Spleen (tissue), 11 donors: Measurements from ENCODE around the gene DBNL. TPM values are rescaled to one million over a fixed set of nuclear protein-coding genes. Genes with fewer than 3 reads are reported as not detected.

Source experiments
- DNase-seq: peaks from one replicate; pipeline ENCODE4 v3.0.0-alpha.2; 2020
- H3K27ac ChIP-seq, 8 donors: fragments of 200-600 bp; sonication (generic) in 7 of 8; 1 replicate in 4 of 8; 2 replicates in 4 of 8; pipeline versions ENCODE4 v1.5.0 to v1.8.0; 2016 to 2021; ENCODE audit warnings: inconsistent platforms in 4 of 8, mild to moderate bottlenecking in 4 of 8, moderate library complexity in 1 of 8
- H3K27me3 ChIP-seq, 7 donors: fragments of 200-600 bp; sonication (generic) in 6 of 7; replicated peaks in 1 of 7; 1 replicate in 4 of 7; 2 replicates in 3 of 7; pipeline versions ENCODE4 v1.5.0 to v1.8.0; 2016 to 2021; ENCODE audit warnings: inconsistent platforms in 3 of 7, mild to moderate bottlenecking in 1 of 7
- H3K36me3 ChIP-seq, 6 donors: fragments of 200-600 bp; sonication (generic) in 5 of 6; 1 replicate in 4 of 6; 2 replicates in 2 of 6; pipeline versions ENCODE4 v1.5.0 to v1.8.0; 2016 to 2021; ENCODE audit warnings: inconsistent platforms in 2 of 6
- H3K4me1 ChIP-seq, 6 donors: fragments of 200-600 bp; sonication (generic) in 5 of 6; 1 replicate in 3 of 6; 2 replicates in 3 of 6; pipeline versions ENCODE4 v1.5.0 to v1.8.0; 2016 to 2021; ENCODE audit warnings: inconsistent platforms in 3 of 6
- H3K4me3 ChIP-seq, 8 donors: fragments of 200-600 bp; sonication (generic) in 7 of 8; 1 replicate in 4 of 8; 2 replicates in 4 of 8; pipeline versions ENCODE4 v1.5.0 to v1.8.0; 2016 to 2021; ENCODE audit warnings: inconsistent platforms in 4 of 8, mild to moderate bottlenecking in 4 of 8, moderate library complexity in 2 of 8
- H3K9me3 ChIP-seq, 8 donors: fragments of 200-600 bp; sonication (generic) in 7 of 8; 1 replicate in 4 of 8; 2 replicates in 4 of 8; pipeline versions ENCODE4 v1.5.0 to v1.8.0; 2016 to 2021; ENCODE audit warnings: inconsistent platforms in 4 of 8
- CTCF ChIP-seq, 11 experiments: fragments of 200-600 bp in 7 of 11; fragments of 450-650 bp in 4 of 11; sonication (generic) in 4 of 11; IDR thresholded peaks in 8 of 11; conservative IDR thresholded peaks in 3 of 11; 1 replicate in 7 of 11; 2 replicates in 4 of 11; pipeline versions ENCODE4 v1.4.0 to v1.8.0; 2016 to 2021; ENCODE audit warnings: antibody characterized with exemption in 11 of 11, inconsistent platforms in 4 of 11, mild to moderate bottlenecking in 1 of 11
- POLR2A ChIP-seq, 3 donors: fragments of 450-650 bp; IDR thresholded peaks; one replicate each; pipeline ENCODE4 v1.5.1; 2017; ENCODE audit warnings: antibody characterized with exemption in 3 of 3, mild to moderate bottlenecking in 1 of 3
- POLR2AphosphoS5 ChIP-seq, 3 donors: sonication (generic); formaldehyde crosslinking; IDR thresholded peaks; one replicate each; pipeline ENCODE4 v1.5.1; 2017; ENCODE audit warnings: antibody characterized with exemption in 3 of 3
- WGBS, 5 donors: extraction: QIAGEN DNeasy Blood & Tissue Kit in 3 of 5; methylation state at CpG; one replicate each; pipeline versions ENCODE4 v1.1.5 to v1.1.7; 2013 to 2018; 5-methylcytosine and 5-hydroxymethylcytosine counted together
- intact Hi-C: fragments of 100-400 bp; cut with DNase I; formaldehyde crosslinking; loops from one replicate; pipeline ENCODE4 v1.15.0; 2023; ENCODE audit warnings: low total_unique reads
- polyA plus RNA-seq, 3 donors: library from polyadenylated mRNA; stranded (reverse); fragments of 200-250 nt; gene quantifications; one replicate each; pipeline ENCODE4 v1.2.1, GENCODE V29; 2013
- total RNA-seq, 7 donors: library from RNA; depleted of rRNA in 3 of 7; stranded (reverse); fragments of >200 nt in 3 of 7; fragmentation: NEBNext Ultra II Directional in 4 of 7; extraction: Animal tissue kit (Norgen Biotek cat#: 25700) in 4 of 7; gene quantifications; one replicate each; pipeline versions ENCODE4 v1.1.0 to v1.2.1, GENCODE V29; 2016 to 2021
- donor health status: healthy with polysubstance abuse.
- donor health status: DM: no; HTN: no; CAD: no; lungs with moderate emphysema.
- donor health status: DM: no; HTN: no; CAD: no.
- donor health status: Bipolar disorder and iron deficiency.
- donor health status: healthy.
- donor health status: DM: no; HTN: no; CAD: no.
- donor health status: DM: yes; HTN: yes; CAD: no.

The DBNL gene
- total and polyA plus RNA-seq, 10 donors = 118 to 257 (median 206) TPM

- 81 to 92% (median 84%) methylated on average over 6 to 10 of the region's 10 CpGs for WGBS, 5 donors
- DNase-seq = peak; percentile 57
- H3K36me3 ChIP-seq = peaks cover 0 to 50% (median 18%) of the 10 kb centered on the region in 6 donors
- H3K27ac ChIP-seq = peak overlapping the region in 3 of 8 donors; percentile 79 to 85 (median 84)
- TF ChIP-seq CTCF (IDR thresholded peaks at IDR 0.05 in 8 of 11, conservative IDR thresholded peaks at IDR 0.05 in 3 of 11) = no peak
- TF ChIP-seq POLR2AphosphoS5 (IDR thresholded peaks at IDR 0.05) = no peak
- no peak for TF ChIP-seq POLR2A (IDR thresholded peaks at IDR 0.05)
- no peaks in the 10 kb centered on the region for H3K9me3 ChIP-seq
- H3K27me3 ChIP-seq = peaks cover 0 to 29% (median 4%) of the 10 kb centered on the region in 7 donors
- peak overlapping the region in 1 of 8 donors; percentile 74 for H3K4me3 ChIP-seq
- H3K4me1 ChIP-seq = peaks cover 3 to 47% (median 24%) of the 10 kb centered on the region in 6 donors
- intact Hi-C loops = no loop called here
These were observed 62.0 kb downstream of the DBNL start for GRCh38 chr7:44106311-44107065.

- 82 to 95% (median 87%) methylated on average over 12 to 18 of the region's 18 CpGs for WGBS, 5 donors
These were observed 62.8 kb downstream of the DBNL start for GRCh38 chr7:44107116-44107960.

GRCh38 chr7:44107961-44108767, 63.7 kb downstream of the DBNL start:
- Histone ChIP-seq H3K27me3 (peaks cover 0 to 27% (median 4%) of the 10 kb centered on the region in 7 donors), H3K36me3 (peaks cover 0 to 65% (median 25%) of the 10 kb centered on the region in 6 donors), H3K9me3 (no peaks in the 10 kb centered on the region), H3K4me1 (peaks cover 3 to 40% (median 22%) of the 10 kb centered on the region in 6 donors), H3K4me3 (peak overlapping the region in 1 of 8 donors; percentile 1), H3K27ac (no peak overlapping the region)
- DNase-seq = peak; percentile 69
- intact Hi-C loops = no loop called here
- TF ChIP-seq POLR2A (IDR thresholded peaks at IDR 0.05) (no peak), CTCF (IDR thresholded peaks at IDR 0.05 in 8 of 11, conservative IDR thresholded peaks at IDR 0.05 in 3 of 11) (no peak), POLR2AphosphoS5 (IDR thresholded peaks at IDR 0.05) (no peak)
- 77 to 92% (median 89%) methylated on average over 14 to 21 of the region's 21 CpGs for WGBS, 5 donors

More at GRCh38 chr7:44107116-44107960, 62.8 kb downstream of the DBNL start:
- Histone ChIP-seq H3K27me3 (peaks cover 0 to 29% (median 4%) of the 10 kb centered on the region in 7 donors), H3K36me3 (peaks cover 0 to 58% (median 18%) of the 10 kb centered on the region in 6 donors), H3K4me1 (peaks cover 3 to 42% (median 22%) of the 10 kb centered on the region in 6 donors), H3K27ac (peak overlapping the region in 3 of 8 donors; percentile 11 to 24 (median 13)), H3K9me3 (no peaks in the 10 kb centered on the region), H3K4me3 (peak overlapping the region in 1 of 8 donors; percentile 1)
- intact Hi-C loops = no loop called here
- DNase-seq = peak; percentile 58
- TF ChIP-seq POLR2A (IDR thresholded peaks at IDR 0.05) (no peak), POLR2AphosphoS5 (IDR thresholded peaks at IDR 0.05) (no peak), CTCF (IDR thresholded peaks at IDR 0.05 in 8 of 11, conservative IDR thresholded peaks at IDR 0.05 in 3 of 11) (no peak)
